Liver (tissue), 3 donors: Measurements from ENCODE around the gene MTIF2.

Experiments used
- FOXA2 ChIP-seq: IDR thresholded peaks from 2 replicates; pipeline ENCODE4 v1.6.1; 2016; ENCODE audit warnings: antibody characterized with exemption
- GABPA ChIP-seq, 2 donors: IDR thresholded peaks in 1 of 2; conservative IDR thresholded peaks in 1 of 2; 2 replicates each; pipeline ENCODE4 v1.6.1; 2016; ENCODE audit warnings: antibody characterized with exemption in 2 of 2, mild to moderate bottlenecking in 1 of 2, moderate library complexity in 1 of 2
- JUND ChIP-seq, 2 donors: IDR thresholded peaks; 2 replicates each; pipeline ENCODE4 v1.6.1; 2016; ENCODE audit warnings: antibody characterized with exemption in 2 of 2
- RAD21 ChIP-seq, 2 donors: IDR thresholded peaks; 2 replicates each; pipeline ENCODE4 v1.6.1; 2016; ENCODE audit warnings: antibody characterized with exemption in 2 of 2, mild to moderate bottlenecking in 2 of 2
- TAF1 ChIP-seq: conservative IDR thresholded peaks from 2 replicates; pipeline ENCODE4 v1.6.1; 2016; ENCODE audit warnings: antibody characterized with exemption, mild to moderate bottlenecking
- YY1 ChIP-seq: IDR thresholded peaks from 2 replicates; pipeline ENCODE4 v1.6.1; 2016; ENCODE audit warnings: antibody characterized with exemption, mild to moderate bottlenecking
- TF ChIP-seq, protein P1 (sequence below): fragments of 150-350 bp; IDR thresholded peaks from 2 replicates; pipeline ENCODE4 v1.5.1; 2017; ENCODE audit warnings: improper control_type of control experiment, low read depth, low read length; ENCODE audit not compliant: missing input control
- TF ChIP-seq, protein P2 (sequence below): IDR thresholded peaks from 2 replicates; pipeline ENCODE4 v1.6.1; 2016; ENCODE audit warnings: antibody characterized with exemption
- TF ChIP-seq, protein P3 (sequence below): IDR thresholded peaks from 2 replicates; pipeline ENCODE4 v1.6.1; 2016; ENCODE audit warnings: antibody characterized with exemption
- donor health status: healthy.
- donor health status: healthy.

DNA sequence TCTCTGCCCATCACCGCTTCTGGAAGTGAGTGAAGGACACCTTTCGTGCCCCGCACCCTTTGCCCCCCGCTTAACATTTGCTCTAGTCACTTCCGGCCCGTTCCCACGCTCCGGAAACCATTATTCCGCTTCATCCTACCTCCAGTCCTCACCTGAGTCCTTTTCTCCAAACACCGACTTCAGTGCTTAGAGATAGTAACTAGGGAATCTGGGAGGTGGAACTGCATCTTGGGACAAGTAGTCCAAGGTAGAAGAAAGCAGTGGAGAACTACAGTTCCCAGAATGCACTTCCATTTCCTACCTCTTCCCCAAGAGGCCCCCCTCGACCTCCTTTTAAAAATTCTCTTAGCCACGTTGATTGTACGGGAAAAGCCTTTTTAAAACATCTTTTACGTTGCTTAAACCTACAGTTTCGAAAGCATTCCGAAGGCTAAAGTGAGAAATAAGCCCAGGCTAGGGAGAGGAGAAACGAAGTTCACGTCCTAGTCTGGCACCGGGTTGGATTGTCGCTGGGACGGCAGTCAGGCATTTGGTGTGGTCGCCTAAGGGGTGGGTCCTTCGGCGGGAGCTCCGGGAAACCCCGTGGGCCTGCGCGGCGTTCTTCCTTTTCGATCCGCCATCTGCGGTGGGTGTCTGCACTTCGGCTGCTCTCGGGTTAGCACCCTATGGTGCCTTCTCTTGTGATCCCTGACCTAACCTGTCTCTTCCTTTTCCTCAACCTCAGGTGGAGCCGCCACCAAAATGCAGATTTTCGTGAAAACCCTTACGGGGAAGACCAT lies 36.8 kb downstream of the MTIF2 start, which contains the start of the genes CLHC1 and RPS27A:
- TF ChIP-seq, protein P1, sequence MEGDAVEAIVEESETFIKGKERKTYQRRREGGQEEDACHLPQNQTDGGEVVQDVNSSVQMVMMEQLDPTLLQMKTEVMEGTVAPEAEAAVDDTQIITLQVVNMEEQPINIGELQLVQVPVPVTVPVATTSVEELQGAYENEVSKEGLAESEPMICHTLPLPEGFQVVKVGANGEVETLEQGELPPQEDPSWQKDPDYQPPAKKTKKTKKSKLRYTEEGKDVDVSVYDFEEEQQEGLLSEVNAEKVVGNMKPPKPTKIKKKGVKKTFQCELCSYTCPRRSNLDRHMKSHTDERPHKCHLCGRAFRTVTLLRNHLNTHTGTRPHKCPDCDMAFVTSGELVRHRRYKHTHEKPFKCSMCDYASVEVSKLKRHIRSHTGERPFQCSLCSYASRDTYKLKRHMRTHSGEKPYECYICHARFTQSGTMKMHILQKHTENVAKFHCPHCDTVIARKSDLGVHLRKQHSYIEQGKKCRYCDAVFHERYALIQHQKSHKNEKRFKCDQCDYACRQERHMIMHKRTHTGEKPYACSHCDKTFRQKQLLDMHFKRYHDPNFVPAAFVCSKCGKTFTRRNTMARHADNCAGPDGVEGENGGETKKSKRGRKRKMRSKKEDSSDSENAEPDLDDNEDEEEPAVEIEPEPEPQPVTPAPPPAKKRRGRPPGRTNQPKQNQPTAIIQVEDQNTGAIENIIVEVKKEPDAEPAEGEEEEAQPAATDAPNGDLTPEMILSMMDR: no peak
- peak; percentile 31 to 49 for TF ChIP-seq JUND (IDR thresholded peaks at IDR 0.05)
- TF ChIP-seq YY1: peak; percentile 96
- peak; percentile 89 for TF ChIP-seq TAF1
- TF ChIP-seq, protein P2, sequence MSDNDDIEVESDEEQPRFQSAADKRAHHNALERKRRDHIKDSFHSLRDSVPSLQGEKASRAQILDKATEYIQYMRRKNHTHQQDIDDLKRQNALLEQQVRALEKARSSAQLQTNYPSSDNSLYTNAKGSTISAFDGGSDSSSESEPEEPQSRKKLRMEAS: peak; percentile 72
- peak; percentile 70 to 88 for TF ChIP-seq GABPA (IDR thresholded peaks at IDR 0.05 in 1 of 2, conservative IDR thresholded peaks at IDR 0.05 in 1 of 2)
- TF ChIP-seq, protein P3, sequence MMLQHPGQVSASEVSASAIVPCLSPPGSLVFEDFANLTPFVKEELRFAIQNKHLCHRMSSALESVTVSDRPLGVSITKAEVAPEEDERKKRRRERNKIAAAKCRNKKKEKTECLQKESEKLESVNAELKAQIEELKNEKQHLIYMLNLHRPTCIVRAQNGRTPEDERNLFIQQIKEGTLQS: no peak
- no peak for TF ChIP-seq FOXA2
- TF ChIP-seq RAD21 (IDR thresholded peaks at IDR 0.05): peak in 1 of 2 donors; percentile 38
